NCI-H2196 (cell line): ENCODE results near the gene SPTB.
"Not testable (repeated sequence)": the region's sequence is repeated elsewhere in the genome, so short reads cannot be mapped to it uniquely, and the experiment has no call there.

Experiments
- DNase-seq: peaks from one replicate; lab custom pipeline; 2025; ENCODE audit not compliant: unreplicated experiment; lab: John Stamatoyannopoulos, UW

Gene SPTB

GRCh38 chr14:64879635-64880220, at the start of gene SPTB:
SPTB (minus strand) TSS chr14:64879907; CDS start chr14:64823094, 56,813 bp downstream.
- peak; percentile 68 for DNase-seq

- DNase-seq, result no peak
Measured at GRCh38 chr14:64929014-64929359, 49.3 kb upstream of the SPTB start.

DNA sequence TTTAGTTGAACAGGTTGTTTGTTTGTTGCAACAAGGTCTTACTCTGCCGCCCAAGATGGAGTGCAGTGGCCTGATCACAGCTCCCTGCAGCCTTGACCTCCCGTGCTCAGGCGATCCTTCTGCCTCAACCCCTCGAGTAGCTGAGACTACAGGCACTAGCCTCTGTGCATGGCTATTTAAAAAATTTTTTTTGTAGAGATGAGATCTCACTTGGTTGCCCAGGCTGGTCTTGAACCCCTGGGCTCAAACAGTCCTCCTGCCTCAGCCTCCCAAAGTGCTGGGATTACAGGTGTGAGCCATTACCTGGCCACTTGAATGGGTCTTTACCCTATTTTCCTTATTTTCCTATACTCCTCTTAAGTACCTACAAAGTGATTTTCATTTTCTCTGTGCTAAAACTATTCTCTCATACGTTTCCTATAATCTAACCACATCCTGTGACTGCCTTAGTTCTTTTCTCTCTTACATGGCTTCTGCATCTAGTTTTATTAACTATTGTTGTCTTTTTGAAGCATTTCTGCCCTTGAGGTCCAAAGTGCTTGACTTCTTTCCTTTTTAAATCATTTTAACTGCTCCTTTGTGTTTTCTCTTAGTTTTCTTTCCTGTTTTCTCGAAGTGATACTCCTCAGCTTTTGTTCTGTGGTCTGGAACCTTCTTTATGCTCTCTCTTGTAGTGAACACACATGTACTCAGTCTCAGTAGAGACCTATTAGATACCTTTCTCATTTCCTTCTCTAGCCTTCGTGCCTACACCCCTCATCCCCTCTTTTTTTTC, 48.7 kb upstream of the SPTB start:
- DNase-seq, result no peak

- DNase-seq, result no peak
Measured at GRCh38 chr14:64927031-64927430, 47.3 kb upstream of the SPTB start.

GRCh38 chr14:64926398-64926995, 46.8 kb upstream of the SPTB start:
- no peak for DNase-seq

DNA sequence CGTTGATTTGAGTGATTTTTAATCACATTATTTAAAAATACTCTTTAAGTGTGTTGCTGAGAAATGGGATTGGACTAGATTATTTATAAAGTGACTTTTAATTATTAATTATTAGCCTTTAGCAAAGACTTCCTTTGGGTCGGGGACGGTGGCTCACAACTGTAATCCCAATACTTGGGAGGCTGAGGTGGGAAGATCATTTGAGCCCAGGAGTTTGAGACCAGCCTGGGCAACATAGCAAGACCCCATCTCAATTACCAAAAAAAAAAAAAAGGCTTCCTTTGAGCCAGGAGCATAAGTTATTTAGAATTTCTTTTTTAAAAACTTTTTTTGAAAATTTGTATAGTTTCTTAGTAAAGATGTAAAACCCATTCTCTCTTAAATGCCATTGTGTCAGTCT, 43.3 kb upstream of the SPTB start:
- DNase-seq, result no peak

DNA sequence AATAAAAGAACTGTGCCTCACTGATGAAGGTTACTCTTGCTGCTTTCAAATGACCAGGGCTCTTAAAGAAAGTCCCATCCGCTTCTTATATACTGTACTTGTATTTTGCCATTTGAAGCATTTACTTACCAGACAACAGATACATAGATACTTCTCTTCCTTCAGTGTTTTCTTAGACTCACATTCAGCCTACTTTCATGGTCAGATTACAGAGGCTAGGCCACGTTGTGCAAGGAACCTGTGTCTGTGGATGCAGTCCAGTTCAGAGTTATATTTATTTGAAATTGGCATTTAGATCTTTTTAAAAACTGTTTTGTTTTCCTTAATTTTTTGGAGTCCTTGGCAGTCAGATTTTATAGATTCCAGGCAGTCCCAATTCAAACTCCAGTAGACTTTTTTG, 40.8 kb upstream of the SPTB start:
- DNase-seq, result no peak

GRCh38 chr14:64919618-64920017, 39.9 kb upstream of the SPTB start:
- no peak for DNase-seq

- no peak for DNase-seq
Measured at GRCh38 chr14:64919215-64919614, 39.5 kb upstream of the SPTB start.

GRCh38 chr14:64918216-64918615, 38.5 kb upstream of the SPTB start:
- no peak for DNase-seq

- no peak for DNase-seq
Measured at GRCh38 chr14:64915797-64916196, 36.1 kb upstream of the SPTB start.

- no peak for DNase-seq
Measured at GRCh38 chr14:64915029-64915424, 35.3 kb upstream of the SPTB start.

GRCh38 chr14:64914237-64915028, 34.7 kb upstream of the SPTB start, which contains the start of gene CHURC1:
CHURC1 (plus strand) TSS chr14:64914455; CDS start chr14:64914496, 41 bp downstream.
- peak; percentile 99 for DNase-seq

DNA sequence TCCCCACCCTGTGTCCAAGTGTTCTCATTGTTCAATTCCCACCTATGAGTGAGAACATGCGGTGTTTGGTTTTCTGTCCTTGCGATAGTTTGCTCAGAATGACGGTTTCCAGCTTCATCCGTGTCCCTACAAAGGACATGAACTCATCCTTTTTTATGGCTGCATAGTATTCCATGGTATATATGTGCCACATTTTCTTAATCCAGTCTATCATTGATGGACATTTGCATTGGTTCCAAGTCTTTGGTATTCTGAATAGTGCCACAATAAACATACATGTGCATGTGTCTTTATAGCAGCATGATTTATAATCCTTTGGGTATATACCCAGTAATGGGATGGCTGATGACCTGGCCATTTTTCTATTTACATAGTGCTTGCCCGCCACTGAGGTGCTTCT, 33.8 kb upstream of the SPTB start:
- not testable (repeated sequence) for DNase-seq

DNA sequence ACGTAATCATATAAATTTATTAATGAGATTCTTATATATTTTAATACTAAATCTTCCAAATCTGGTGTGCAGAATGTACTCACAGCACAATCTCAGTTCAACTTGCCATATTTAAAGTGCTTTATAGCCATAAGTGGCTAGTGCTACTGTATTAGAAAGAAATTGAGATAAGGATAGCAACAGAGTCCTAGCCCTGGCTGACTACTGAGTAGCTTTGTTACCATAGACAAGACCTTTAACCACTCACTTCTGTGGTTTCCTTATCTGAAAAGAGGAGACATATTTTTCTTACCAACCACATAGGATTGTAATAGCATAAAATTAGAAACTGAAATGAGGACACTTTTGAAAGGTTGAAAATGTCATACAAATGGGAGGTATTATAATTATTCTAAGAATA, 32.6 kb upstream of the SPTB start:
- no peak for DNase-seq

- DNase-seq, result peak; percentile 47
Measured at GRCh38 chr14:64910847-64911495, 31.3 kb upstream of the SPTB start.

DNA sequence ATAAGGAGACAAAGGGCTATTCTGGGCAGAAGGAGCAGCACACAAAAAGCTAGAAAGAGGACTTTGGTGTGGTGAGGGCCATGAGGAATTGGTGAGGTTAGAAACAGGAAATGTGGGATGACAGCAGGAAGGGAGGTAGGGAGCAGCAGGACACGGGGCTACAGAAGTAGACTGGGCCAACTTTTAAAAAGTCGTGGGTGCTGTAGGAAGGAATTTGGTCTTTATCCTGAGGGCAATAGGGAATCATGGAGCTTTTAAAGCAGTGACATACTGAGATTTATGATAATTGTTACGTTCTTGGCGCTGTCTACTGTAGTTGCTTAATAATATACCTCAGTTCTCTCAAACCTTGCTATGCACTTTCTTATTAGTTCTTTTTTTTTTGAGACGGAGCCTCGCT, 26.3 kb upstream of the SPTB start:
- no peak for DNase-seq

- DNase-seq, result no peak
Measured at GRCh38 chr14:64899958-64900357, 20.3 kb upstream of the SPTB start.

DNA sequence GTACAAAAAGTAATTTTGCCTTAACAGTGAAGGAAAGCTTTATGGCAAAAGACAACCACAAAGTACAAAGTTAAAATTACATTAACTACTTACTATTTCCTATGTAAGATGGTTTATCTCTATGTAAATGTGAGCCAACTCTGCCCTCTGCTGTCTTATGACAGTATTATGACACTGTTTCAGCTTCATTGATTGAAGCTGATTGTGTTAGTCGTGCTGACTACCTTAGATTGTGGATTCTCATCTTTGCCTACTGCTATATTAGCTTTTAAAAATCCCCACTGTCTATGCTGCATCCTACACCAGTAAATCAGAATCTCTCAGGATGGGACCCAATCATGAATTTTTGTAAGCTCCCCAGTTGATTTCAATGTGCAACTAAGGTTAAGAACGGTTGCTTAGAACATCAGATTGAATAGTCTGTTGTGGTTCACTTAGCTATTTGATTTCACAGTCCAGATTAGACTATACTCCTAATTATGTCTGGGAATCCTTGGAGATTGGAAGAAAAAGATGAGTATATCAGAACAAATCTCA, 12.2 kb upstream of the SPTB start:
- DNase-seq, result peak; percentile 71

DNA sequence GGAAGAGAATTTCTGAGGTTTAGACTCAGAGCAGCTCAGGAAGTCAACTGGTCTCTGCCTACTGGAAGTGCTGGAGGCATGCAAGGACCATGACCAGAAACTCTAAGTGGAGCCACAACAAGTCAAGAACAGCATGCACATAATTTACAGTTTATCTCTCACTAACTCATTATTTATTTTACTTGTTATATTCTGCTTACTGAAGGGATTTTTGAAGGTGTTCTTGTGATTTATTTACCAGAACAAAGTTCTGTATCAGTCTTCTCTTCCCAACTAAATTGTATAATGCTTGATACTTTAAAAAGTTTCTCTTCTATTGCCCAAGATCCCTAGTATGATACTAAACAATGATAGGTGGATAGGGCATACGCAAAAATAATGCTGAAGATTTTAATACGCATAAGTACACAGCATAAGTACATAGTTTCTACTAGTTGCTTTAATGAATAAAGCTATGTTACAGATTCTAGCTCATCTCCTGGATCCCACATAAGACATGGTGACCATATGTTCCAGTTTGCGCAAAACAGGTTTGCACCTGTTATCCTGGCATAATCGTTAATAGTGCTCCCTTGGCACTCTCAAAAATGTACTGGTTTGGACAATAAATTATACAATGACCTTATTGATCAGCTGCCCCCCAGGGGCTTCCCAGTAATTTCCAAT, 11.6 kb upstream of the SPTB start:
- DNase-seq, result no peak
